Peyer's patch (tissue), 4 donors: ENCODE results near the gene IL12RB1. TPM values are rescaled to one million over a fixed set of nuclear protein-coding genes. Genes with fewer than 3 reads are reported as not detected.

Experiments used
- DNase-seq, 3 donors: peaks; one replicate each; pipeline ENCODE4 v3.0.0-alpha.2; 2017 to 2019
- H3K27ac ChIP-seq, 4 donors: fragments of 200-600 bp; sonication (generic); one replicate each; pipeline ENCODE4 v1.5.1; 2016 to 2019
- H3K27me3 ChIP-seq, 2 donors: fragments of 200-600 bp; sonication (generic); one replicate each; pipeline ENCODE4 v1.5.1; 2019
- H3K36me3 ChIP-seq, 3 donors: fragments of 200-600 bp; sonication (generic); one replicate each; pipeline ENCODE4 v1.5.1; 2016 to 2019
- H3K4me1 ChIP-seq, 4 donors: fragments of 200-600 bp; sonication (generic); one replicate each; pipeline ENCODE4 v1.5.1; 2016 to 2019
- H3K4me3 ChIP-seq, 4 donors: fragments of 200-600 bp; sonication (generic); 1 replicate in 3 of 4; 2 replicates in 1 of 4; pipeline ENCODE4 v1.5.1; 2016 to 2019; ENCODE audit warnings: mild to moderate bottlenecking in 1 of 4
- H3K9me3 ChIP-seq, 4 donors: fragments of 200-600 bp; sonication (generic); one replicate each; pipeline ENCODE4 v1.5.1; 2016 to 2019; ENCODE audit warnings: mild to moderate bottlenecking in 1 of 4
- POLR2A ChIP-seq, 2 donors: fragments of 450-650 bp; IDR thresholded peaks; one replicate each; pipeline ENCODE4 v1.5.1; 2017; ENCODE audit warnings: antibody characterized with exemption in 2 of 2, mild to moderate bottlenecking in 2 of 2, moderate library complexity in 2 of 2
- total RNA-seq, 4 donors: library from RNA; depleted of rRNA; stranded (reverse); fragments of >200 nt; gene quantifications; one replicate each; pipeline ENCODE4 v1.1.0, GENCODE V29; 2016
- TF ChIP-seq, protein P1 (sequence below), 6 experiments: fragments of 450-650 bp in 4 of 6; fragments of 200-600 bp in 2 of 6; sonication (generic) in 1 of 6; IDR thresholded peaks; one replicate each; pipeline ENCODE4 v1.5.1; 2017 to 2019; ENCODE audit warnings: antibody characterized with exemption in 6 of 6, mild to moderate bottlenecking in 3 of 6, moderate library complexity in 1 of 6

Gene IL12RB1
- total RNA-seq, 4 donors from 2014 or later: 1.2 to 19.0 (median 2.8) TPM

DNA sequence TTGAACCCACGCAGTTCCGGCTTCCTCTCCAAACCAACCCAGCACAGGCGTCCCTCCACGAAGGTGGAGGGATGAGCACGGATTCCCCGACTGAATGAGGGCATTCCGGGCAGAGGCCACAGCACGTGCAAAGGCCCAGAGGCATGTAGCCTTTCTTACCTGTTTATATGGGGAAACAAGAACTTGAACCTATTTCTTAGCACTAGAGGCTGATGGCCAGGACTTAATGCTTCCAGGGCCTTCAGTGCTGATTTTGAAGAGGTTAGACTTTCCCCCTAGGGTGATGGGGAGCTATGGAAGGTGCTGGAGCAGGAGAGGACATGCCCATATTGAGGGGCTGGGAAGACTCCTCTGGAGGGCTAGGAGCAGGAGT is 12.9 kb upstream of the IL12RB1 start:
- Histone ChIP-seq H3K27me3 (peaks cover 0 to 4% of the 10 kb centered on the region in 2 donors), H3K9me3 (no peaks in the 10 kb centered on the region), H3K36me3 (no peaks in the 10 kb centered on the region), H3K27ac (peak overlapping the region in 2 of 4 donors; percentile 31 to 92), H3K4me1 (peaks cover 0 to 22% (median 11%) of the 10 kb centered on the region in 4 donors), H3K4me3 (peak overlapping the region in 1 of 4 donors; percentile 67)
- no peak for DNase-seq
- TF ChIP-seq POLR2A (IDR thresholded peaks at IDR 0.05): no peak
- TF ChIP-seq, protein P1, sequence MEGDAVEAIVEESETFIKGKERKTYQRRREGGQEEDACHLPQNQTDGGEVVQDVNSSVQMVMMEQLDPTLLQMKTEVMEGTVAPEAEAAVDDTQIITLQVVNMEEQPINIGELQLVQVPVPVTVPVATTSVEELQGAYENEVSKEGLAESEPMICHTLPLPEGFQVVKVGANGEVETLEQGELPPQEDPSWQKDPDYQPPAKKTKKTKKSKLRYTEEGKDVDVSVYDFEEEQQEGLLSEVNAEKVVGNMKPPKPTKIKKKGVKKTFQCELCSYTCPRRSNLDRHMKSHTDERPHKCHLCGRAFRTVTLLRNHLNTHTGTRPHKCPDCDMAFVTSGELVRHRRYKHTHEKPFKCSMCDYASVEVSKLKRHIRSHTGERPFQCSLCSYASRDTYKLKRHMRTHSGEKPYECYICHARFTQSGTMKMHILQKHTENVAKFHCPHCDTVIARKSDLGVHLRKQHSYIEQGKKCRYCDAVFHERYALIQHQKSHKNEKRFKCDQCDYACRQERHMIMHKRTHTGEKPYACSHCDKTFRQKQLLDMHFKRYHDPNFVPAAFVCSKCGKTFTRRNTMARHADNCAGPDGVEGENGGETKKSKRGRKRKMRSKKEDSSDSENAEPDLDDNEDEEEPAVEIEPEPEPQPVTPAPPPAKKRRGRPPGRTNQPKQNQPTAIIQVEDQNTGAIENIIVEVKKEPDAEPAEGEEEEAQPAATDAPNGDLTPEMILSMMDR (IDR thresholded peaks at IDR 0.05): no peak

DNA sequence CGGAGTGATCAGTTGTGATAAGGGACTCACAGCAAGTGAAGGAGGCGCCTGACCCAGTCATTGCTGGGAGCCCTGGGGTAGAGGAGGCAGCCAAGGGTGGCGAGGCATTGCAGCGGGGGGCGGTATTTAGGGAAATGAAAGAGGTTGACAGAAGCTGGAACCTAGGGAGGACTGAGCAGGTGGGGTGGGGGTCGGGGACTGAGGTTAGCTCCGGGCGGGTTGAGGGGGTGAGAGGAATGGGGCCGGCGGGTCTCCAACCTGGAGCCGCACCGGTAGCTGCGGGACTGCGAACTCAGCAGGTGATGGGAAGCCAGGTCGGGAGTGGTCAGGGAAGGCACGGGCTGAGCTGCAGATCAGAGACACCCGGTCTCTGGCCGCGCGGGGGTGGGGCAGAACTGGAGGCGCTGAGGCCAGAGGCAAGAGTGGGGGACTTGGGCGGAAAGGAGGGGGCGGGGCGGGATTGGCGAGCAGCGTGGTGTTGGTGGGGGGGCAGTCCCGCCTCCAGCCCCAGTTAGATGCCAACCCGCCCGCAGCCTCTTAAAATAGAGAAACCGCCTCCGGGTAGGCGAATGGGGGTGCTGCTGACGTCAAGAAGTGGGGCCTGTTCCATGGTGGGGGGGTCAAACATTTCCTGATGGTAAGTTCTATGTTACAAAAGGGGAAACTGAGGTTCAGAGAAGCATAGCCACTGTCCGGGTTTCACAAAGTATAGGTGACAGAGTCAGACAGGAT is 12.3 kb upstream of the IL12RB1 start:
- peaks cover 0 to 4% of the 10 kb centered on the region in 2 donors for H3K27me3 ChIP-seq
- DNase-seq: peak in 2 of 3 donors; percentile 90 to 92
- TF ChIP-seq, protein P1 (IDR thresholded peaks at IDR 0.05): no peak
- H3K27ac ChIP-seq: peak overlapping the region in 2 of 4 donors; percentile 81 to 92
- peaks cover 0 to 20% (median 11%) of the 10 kb centered on the region in 4 donors for H3K4me1 ChIP-seq
- peak overlapping the region; percentile 23 to 67 (median 52) for H3K4me3 ChIP-seq
- no peaks in the 10 kb centered on the region for H3K9me3 ChIP-seq
- no peaks in the 10 kb centered on the region for H3K36me3 ChIP-seq

DNA sequence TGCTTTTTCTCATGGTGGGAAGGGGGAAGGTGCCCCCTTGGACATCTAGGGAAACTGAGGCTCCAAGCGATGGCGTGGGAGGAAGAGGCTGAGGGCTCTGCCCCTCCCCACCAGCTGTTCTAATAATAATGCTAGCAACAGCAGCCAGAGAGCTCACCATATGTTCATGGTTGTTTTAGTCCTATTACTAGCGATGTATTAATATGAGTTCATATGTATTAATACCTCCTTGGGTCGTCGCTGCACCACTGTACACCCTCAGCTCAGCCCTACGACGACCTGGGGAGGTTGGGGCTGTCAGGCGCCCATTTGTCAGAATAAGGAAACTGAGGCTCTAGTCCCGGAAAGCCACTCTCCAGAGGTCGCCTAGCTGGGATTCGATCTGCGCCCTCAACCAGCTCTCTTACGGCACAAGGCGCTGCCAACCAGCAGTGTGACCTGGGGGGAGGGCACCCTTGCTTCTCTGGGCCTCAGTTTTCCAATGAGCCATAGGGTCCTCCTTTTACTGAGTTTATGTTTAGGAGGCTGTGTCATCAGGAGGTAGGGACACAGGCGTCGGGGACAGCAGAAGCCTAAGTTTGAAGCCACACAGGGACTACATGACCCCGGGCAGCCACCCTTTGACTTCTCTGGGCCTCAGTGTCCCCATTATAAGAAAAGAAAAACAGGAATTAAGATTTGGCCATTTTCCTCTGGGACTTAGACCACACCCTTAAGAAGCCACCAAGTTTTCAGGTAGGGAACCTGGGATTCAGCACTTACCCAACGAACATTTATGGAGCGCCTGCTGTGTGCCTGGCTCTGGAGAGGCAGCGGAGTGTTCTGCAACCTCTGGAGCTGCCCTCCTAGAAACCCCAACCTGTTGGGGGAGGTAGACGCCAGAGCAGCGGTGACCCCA is 11.5 kb upstream of the IL12RB1 start:
- Histone ChIP-seq H3K36me3 (no peaks in the 10 kb centered on the region), H3K9me3 (no peaks in the 10 kb centered on the region), H3K27me3 (peaks cover 0 to 4% of the 10 kb centered on the region in 2 donors), H3K4me3 (peak overlapping the region; percentile 48 to 67 (median 60)), H3K4me1 (peaks cover 0 to 20% (median 11%) of the 10 kb centered on the region in 4 donors), H3K27ac (peak overlapping the region in 3 of 4 donors; percentile 53 to 92 (median 81))
- no peak for TF ChIP-seq POLR2A (IDR thresholded peaks at IDR 0.05)
- TF ChIP-seq, protein P1 (IDR thresholded peaks at IDR 0.05): no peak
- DNase-seq: no peak

DNA sequence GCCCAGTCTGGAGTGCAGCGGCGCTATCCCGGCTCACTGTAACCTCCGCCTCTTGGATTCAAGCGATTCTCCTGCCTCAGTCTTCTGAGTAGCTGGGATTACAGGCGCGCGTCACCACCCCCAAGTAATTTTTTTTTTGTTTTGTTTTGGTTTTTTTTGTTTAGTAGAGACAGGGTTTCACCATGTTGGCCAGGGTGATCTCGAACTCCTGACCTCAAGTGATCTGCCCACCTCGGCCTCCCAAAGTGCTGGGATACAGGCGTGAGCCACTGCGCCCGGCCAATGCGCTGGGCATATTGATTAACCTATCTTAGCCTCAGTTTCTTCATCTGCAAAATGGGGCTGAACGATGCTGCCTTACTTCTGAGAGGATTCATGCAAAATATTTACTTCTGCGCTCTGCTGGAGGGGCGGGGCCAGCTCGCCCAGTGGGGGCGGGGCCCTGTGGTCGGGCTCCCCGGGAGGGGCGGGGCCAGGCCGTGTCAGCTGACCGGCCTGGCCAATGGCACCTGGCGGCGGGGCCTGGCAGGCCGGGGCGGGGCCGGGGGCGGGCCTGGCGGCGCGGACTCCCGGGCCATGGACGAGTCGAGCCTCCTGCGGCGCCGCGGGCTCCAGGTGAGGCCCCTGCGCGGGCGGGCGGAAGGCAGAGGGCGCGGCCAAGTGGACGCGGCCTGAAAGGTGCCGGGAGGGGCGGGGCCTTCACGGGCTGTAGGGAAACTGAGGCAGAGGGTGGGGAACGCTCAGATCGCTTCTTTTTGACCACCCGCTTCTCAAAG is 10.7 kb upstream of the IL12RB1 start, which contains the start of gene MAST3:
Gene MAST3, plus strand, starts transcription at position 562 of the 776 bp plus-strand sequence. Its CDS starts 15 bp downstream, at position 577.
- Histone ChIP-seq H3K4me3 (peak within 1 kb of the TSS; percentile 48 to 67 (median 60)), H3K27ac (peak within 1 kb of the TSS in 3 of 4 donors; percentile 53 to 92 (median 81)), H3K27me3 (peaks cover 0 to 4% of the 10 kb centered on the region in 2 donors), H3K9me3 (no peaks in the 10 kb centered on the region), H3K36me3 (no peaks in the 10 kb centered on the region), H3K4me1 (peaks cover 0 to 20% (median 11%) of the 10 kb centered on the region in 4 donors)
- DNase-seq: peak; percentile 93 to 97 (median 97)
- TF ChIP-seq, protein P1 (IDR thresholded peaks at IDR 0.05): peak in 1 of 6 experiments; percentile 9
- TF ChIP-seq POLR2A (IDR thresholded peaks at IDR 0.05): no peak

DNA sequence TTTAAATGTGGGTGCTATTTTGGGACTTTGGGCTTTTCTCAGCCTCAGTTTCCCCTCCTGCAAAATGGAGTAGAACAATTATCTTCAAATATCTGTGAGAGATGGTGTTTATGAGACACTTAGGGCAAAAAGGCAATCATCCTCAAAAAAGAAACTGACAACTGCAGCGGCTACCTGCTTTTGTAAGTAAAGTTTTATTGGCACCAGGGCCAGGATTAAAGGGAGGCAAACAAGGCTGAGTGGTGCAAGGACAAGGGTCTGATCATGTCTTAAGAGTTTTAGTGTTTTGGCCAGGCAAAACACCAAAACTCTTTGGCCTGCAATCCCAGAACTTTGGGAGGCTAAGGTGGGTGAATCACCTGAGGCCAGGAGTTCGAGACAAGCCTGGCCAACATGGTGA is 9.5 kb upstream of the IL12RB1 start:
- TF ChIP-seq POLR2A (IDR thresholded peaks at IDR 0.05): no peak
- TF ChIP-seq, protein P1 (IDR thresholded peaks at IDR 0.05): no peak
- Histone ChIP-seq H3K4me3 (no peak overlapping the region), H3K4me1 (peaks cover 4 to 20% (median 11%) of the 10 kb centered on the region in 4 donors), H3K9me3 (no peaks in the 10 kb centered on the region), H3K36me3 (no peaks in the 10 kb centered on the region), H3K27ac (no peak overlapping the region), H3K27me3 (peaks cover 0 to 4% of the 10 kb centered on the region in 2 donors)
- no peak for DNase-seq
